CD4-positive, alpha-beta T cell treated with Interleukin-6 for 4 hours (primary cell): ENCODE results near the gene ANKS6.

Experiments used
- DNase-seq: peaks from one replicate; pipeline ENCODE4 v3.0.0-alpha.2; 2020; ENCODE audit warnings: mixed read lengths

ANKS6 gene

GRCh38 chr9:98811051-98811650, 14.8 kb upstream of the ANKS6 start:
- no peak for DNase-seq

- DNase-seq, result no peak
These were observed 13.9 kb upstream of the ANKS6 start for GRCh38 chr9:98810102-98810842.

GRCh38 chr9:98809311-98810101, 13.2 kb upstream of the ANKS6 start:
- no peak for DNase-seq

GRCh38 chr9:98808875-98809274, 12.5 kb upstream of the ANKS6 start:
- DNase-seq, result no peak

- DNase-seq, result no peak
These were observed 12.1 kb upstream of the ANKS6 start for GRCh38 chr9:98808411-98808815.

- peak; percentile 48 for DNase-seq
These were observed 11.4 kb upstream of the ANKS6 start for GRCh38 chr9:98807814-98808195.

GRCh38 chr9:98807070-98807813, 10.9 kb upstream of the ANKS6 start, which contains the start of gene GALNT12:
Gene GALNT12 (plus strand): TSS chr9:98807670. CDS start chr9:98807699, 29 bp downstream.
- peak; percentile 77 for DNase-seq

GRCh38 chr9:98806394-98807035, 10.2 kb upstream of the ANKS6 start:
- no peak for DNase-seq

- no peak for DNase-seq
These were observed 9.3 kb upstream of the ANKS6 start for GRCh38 chr9:98805506-98806272.

- no peak for DNase-seq
These were observed 7.7 kb upstream of the ANKS6 start for GRCh38 chr9:98804083-98804482.

- DNase-seq, result no peak
These were observed 5.6 kb upstream of the ANKS6 start for GRCh38 chr9:98801969-98802371.

- DNase-seq, result no peak
These were observed 5.2 kb upstream of the ANKS6 start for GRCh38 chr9:98801561-98801960.

- no peak for DNase-seq
These were observed 1.9 kb upstream of the ANKS6 start for GRCh38 chr9:98798254-98798653.

GRCh38 chr9:98797491-98797890, 1.1 kb upstream of the ANKS6 start:
- no peak for DNase-seq

GRCh38 chr9:98795970-98796363, 388 bp downstream of the ANKS6 start:
- DNase-seq, result peak; percentile 27

- DNase-seq, result no peak
These were observed 930 bp downstream of the ANKS6 start for GRCh38 chr9:98795295-98795955.

GRCh38 chr9:98794802-98795201, 1.6 kb downstream of the ANKS6 start:
- no peak for DNase-seq

- no peak for DNase-seq
These were observed 3.3 kb downstream of the ANKS6 start for GRCh38 chr9:98793031-98793430.

- no peak for DNase-seq
These were observed 4.5 kb downstream of the ANKS6 start for GRCh38 chr9:98791608-98792490.
